Measurements from ENCODE around the gene ZNF322.
"Not testable (repeated sequence)": the region's sequence is repeated elsewhere in the genome, so short reads cannot be mapped to it uniquely, and the experiment has no call there.

ZNF322 gene, protein sequence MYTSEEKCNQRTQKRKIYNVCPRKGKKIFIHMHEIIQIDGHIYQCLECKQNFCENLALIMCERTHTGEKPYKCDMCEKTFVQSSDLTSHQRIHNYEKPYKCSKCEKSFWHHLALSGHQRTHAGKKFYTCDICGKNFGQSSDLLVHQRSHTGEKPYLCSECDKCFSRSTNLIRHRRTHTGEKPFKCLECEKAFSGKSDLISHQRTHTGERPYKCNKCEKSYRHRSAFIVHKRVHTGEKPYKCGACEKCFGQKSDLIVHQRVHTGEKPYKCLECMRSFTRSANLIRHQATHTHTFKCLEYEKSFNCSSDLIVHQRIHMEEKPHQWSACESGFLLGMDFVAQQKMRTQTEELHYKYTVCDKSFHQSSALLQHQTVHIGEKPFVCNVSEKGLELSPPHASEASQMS

DNA sequence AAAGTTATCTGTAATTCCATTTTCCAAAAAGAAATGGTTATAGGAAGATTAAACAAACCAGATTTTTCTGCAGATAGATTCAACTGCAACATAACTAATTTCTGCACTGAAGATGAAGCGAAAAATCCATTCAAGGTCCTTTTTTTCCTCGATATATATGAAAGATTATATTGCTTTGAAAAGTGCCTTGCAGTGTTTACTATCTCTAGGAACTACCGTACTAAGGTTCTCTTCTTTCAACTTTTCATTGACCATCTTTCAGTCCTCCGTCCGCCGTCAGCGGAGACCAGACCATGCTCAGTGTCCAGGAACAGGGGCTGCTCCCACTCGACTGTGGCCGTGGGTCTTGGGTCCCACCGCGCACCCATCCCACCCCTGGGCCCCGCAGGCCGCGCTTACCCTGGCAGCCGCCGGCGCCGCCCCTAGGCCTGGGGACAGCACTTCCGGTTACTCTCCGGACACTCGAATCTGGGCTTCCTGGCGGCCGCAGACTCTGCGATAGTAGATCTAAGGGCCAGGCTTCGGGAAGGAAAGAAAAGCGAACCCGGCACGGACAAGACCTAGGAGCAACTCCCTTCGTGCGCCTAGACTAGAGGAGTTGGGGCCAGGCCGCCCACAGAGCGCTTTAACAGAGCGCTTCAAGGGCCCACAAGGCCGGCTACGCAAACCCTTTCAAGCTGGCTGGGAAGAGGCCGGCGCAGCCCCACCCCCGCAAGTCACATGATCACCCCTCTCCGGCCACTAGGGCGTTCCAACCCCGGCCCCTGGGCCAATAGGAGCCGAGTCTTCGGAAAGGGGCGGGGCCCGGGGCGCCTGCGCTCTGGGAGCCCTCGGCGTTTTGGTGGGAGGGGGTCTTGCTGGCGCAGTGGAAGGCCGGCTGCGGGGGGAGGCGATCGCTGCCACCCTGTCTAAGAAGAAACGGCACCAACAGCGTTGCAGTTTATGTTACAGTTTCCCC lies at the start of gene ZNF322:
TSS of gene ZNF322 (minus strand) at position 705 of the 958 bp plus-strand sequence. CDS start 21,193 bp downstream, outside the sequence.
- H3K4me3 ChIP-seq (ENCODE audit: control insufficient read depth, low read depth, low read length): peak within 1 kb of the TSS; percentile 69
- DNase-seq (ENCODE audit: low read depth): peak; percentile 66
- TF ChIP-seq, protein P1, sequence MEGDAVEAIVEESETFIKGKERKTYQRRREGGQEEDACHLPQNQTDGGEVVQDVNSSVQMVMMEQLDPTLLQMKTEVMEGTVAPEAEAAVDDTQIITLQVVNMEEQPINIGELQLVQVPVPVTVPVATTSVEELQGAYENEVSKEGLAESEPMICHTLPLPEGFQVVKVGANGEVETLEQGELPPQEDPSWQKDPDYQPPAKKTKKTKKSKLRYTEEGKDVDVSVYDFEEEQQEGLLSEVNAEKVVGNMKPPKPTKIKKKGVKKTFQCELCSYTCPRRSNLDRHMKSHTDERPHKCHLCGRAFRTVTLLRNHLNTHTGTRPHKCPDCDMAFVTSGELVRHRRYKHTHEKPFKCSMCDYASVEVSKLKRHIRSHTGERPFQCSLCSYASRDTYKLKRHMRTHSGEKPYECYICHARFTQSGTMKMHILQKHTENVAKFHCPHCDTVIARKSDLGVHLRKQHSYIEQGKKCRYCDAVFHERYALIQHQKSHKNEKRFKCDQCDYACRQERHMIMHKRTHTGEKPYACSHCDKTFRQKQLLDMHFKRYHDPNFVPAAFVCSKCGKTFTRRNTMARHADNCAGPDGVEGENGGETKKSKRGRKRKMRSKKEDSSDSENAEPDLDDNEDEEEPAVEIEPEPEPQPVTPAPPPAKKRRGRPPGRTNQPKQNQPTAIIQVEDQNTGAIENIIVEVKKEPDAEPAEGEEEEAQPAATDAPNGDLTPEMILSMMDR (IDR thresholded peaks at IDR 0.05; ENCODE audit: control insufficient read depth, insufficient read depth, low read depth, low read length, missing control alignments): no peak

DNA sequence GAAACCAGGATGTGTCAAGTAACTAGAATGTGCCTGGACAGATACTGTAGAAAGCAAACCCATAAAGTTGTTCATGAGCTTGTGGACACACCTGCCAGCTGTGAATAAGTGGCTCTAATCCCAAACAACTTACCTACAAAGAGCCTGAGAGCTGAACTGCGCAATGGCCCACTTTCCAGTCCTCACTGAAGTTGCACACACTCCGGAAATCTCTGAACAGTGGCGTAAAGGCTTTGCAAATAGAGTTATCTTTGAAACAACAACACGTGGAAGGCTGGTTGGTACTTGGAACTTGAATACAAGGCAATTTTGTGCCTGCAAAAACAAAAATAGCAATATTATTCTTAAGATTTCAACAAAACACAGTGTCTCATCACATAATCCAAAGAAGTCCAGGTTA lies 46.2 kb upstream of the ZNF322 start:
- not testable (repeated sequence) for H3K4me3 ChIP-seq (ENCODE audit: control insufficient read depth, low read depth, low read length); DNase-seq (ENCODE audit: low read depth)

DNA sequence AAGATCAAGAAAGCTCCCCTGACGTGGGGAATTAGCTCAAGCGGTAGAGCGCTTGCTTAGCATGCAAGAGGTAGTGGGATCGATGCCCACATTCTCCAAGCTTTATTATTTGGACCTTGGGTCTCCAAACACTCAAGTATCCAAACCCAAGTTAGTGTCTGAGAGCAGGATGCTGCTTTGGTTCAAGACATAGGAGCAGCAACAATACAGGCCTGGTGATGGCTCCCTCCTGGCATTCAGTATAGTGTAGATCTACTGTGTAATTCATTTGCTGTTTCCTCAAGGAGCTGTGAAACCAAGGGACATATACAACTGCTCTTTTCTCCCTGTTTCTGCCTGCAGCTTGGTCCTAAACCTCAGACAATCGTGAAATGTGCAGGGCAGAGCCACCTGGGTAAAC lies 45.8 kb upstream of the ZNF322 start:
- not testable (repeated sequence) for H3K4me3 ChIP-seq (ENCODE audit: control insufficient read depth, low read depth, low read length); DNase-seq (ENCODE audit: low read depth)

DNA sequence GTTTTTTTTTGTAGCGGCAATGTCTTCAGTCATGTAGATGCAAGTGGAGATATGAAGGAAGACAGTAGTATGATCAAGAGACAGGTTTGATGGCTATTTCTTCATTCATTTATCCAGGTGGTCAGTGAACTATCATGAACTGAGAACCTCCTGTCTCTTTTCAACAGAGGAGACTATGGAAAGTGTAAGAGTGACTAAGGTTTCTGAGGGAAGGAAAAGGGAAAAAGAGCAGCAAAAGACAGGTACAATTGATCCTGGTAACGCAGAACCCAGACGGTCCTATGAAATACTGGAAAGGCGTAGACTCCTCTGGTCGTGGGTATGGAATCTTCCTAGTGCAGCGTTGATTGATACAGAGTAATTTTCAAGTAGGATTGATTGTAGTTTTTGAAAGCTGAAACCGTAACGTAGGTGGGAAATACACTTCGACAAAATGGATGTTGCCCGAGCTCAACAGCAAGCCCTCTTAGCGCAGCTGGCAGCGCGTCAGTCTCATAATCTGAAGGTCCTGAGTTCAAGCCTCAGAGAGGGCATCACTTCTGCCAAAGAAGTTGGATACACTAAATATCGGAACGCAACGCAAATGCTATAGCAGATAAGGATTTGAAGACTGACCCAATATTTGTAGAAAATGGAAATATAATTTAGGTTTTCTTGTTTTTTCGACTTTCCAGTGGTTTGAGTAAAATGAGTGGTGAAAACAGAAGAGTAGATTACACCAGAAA lies 41.6 kb upstream of the ZNF322 start:
- not testable (repeated sequence) for H3K4me3 ChIP-seq (ENCODE audit: control insufficient read depth, low read depth, low read length); DNase-seq (ENCODE audit: low read depth)

DNA sequence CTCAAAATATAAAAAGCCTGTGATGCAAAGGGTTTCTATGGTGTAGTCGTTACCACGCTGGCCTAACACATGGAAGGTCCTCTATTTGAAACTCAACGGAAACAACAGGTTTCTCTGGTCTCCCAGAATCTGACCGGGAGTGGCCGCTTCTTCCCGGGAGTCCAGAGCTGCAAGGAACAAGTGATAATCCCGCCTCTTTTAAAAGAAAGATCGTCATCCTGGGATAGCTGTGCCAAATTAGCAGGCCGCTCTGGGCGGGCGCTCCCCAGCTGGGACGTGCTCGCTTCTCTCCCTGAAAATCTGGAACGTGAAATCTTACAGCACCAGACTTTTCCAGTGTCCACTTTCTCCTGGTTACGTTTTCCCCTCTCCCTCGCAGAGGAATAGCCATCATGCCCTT lies 38.0 kb upstream of the ZNF322 start:
- DNase-seq (ENCODE audit: low read depth): not testable (repeated sequence)

DNA sequence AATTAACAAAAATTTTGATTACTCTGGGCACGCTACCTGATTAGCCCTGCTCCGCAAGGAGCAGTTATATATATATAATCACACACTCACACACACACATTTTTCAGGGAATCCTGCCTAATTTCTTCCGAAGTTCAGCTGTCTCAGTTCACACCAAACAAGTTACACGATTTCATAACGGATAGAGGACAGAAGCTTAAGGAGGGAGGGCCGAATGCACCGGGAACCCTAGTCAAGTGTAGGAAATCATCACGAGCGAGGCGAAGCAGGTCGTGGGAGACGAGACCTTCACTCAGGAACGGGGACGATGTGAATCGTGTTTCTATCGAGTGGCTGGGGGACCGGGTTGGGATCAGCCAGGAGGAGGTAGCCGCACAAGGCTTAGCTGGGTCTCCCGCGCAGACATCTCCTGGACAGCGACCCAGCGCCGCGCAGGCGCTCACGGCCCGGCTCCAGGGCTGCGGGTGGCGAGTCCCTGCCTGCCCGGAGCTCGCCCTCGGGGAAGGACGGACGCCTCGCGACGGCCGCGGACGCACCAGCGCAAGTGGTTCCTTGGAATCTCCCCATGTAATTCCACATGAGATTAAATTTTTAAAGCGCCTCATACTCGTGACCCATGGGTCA lies 29.9 kb upstream of the ZNF322 start:
- not testable (repeated sequence) for DNase-seq (ENCODE audit: low read depth); H3K4me3 ChIP-seq (ENCODE audit: control insufficient read depth, low read depth, low read length)

More for the DNA sequence above, 38.0 kb upstream of the ZNF322 start:
- H3K4me3 ChIP-seq (ENCODE audit: control insufficient read depth, low read depth, low read length): not testable (repeated sequence)

DNA sequence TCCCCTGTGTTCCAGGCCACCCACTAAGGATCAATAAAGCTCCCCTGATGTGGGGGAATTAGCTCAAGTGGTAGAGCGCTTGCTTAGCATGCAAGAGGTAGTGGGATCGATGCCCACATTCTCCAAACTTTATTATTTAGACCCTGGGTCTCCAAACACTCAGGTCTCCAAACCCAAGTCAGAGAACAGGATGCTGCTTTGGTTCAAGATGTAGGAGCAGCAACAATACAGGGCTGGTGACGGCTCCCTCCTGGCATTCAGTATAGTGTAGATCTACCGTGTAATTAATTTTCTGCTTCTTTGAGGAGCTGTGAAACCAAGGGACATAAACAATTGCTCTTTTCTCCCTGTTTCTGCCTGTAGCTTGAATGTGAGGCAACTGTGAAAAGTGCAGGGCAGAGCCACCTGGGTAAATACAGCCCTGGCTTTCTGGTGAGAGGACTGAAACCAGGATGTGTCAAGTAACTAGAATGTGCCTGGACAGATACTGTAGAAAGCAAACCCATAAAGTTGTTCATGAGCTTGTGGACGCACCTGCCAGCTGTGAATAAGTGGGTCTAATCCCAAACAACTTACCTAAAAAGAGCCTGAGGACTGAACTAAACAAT lies 23.0 kb upstream of the ZNF322 start:
- H3K4me3 ChIP-seq (ENCODE audit: control insufficient read depth, low read depth, low read length); DNase-seq (ENCODE audit: low read depth): not testable (repeated sequence)

DNA sequence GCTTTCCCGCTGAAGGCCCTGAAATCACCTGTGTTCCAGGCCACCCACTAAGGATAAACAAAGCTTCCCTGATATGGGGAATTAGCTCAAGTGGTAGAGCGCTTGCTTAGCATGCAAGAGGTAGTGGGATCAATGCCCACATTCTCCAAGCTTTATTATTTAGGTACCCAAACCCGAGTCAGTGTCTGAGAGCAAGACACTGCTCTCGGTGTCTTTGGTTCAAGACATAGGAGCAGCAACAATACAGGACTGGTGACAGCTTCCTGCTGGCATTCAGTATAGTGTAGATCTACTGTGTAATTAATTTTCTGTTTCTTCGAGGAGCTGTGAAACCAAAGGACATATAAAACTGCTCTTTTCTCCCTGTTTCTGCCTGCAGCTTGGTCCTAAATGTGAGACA lies 13.7 kb upstream of the ZNF322 start:
- DNase-seq (ENCODE audit: low read depth); H3K4me3 ChIP-seq (ENCODE audit: control insufficient read depth, low read depth, low read length): not testable (repeated sequence)

DNA sequence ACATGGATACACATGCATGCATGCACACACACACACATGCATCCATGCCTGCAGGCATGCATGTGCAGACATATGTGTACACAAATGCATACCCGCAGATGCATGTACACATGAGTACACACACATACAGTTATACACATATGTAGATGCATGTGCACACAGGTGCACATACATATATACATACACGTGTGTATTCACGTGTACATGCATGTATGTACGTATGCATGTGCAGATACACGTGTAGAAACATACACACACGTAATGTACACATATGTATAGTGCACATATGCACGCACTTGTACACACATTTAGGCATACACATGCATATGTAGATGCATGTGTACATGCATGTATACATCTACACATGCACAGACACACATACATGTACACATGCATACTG lies 11.0 kb upstream of the ZNF322 start:
- not testable (repeated sequence) for DNase-seq (ENCODE audit: low read depth); H3K4me3 ChIP-seq (ENCODE audit: control insufficient read depth, low read depth, low read length)

DNA sequence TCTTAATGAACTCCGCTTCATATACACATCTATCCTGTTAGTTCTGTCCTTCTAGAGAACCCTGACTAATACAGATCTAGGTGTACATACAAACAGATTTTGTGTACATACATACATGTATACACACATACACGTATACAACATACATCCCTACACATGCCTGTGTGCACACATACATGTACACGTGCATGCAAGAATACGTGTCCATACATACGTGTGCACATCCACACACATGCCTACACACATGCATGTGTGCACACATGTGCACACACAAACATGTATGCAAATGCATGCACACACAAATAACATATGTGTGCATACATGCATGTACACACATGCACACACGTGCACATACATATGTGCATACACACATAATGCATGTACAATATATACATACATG lies 10.5 kb upstream of the ZNF322 start:
- DNase-seq (ENCODE audit: low read depth); H3K4me3 ChIP-seq (ENCODE audit: control insufficient read depth, low read depth, low read length): not testable (repeated sequence)

DNA sequence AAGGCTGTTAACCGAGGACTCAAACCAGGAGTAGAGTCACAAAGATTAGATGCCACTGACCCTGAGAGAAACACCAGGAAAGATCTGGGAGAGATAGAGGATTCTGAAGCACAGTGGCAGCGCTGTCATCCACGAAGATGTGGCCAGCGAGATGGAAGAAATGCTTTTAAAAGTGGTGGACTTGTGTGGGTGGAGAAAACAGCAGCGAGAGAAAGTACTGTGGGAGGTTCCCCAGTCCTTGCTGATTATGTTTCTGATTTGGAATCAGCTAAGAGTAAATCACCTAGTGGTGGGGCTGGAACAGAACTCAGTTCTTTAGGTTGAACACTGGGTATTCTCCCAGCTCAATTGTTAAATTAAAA lies 435 bp upstream of the ZNF322 start:
- no peak for DNase-seq (ENCODE audit: low read depth)
- peak overlapping the region; percentile 69 for H3K4me3 ChIP-seq (ENCODE audit: control insufficient read depth, low read depth, low read length)
- TF ChIP-seq, protein P1 (IDR thresholded peaks at IDR 0.05; ENCODE audit: control insufficient read depth, insufficient read depth, low read depth, low read length, missing control alignments): peak; percentile 26

Data from AG09309 (cell line).